HG03108 (cell line): ENCODE results near the gene PPIB.

Source experiments
- ATAC-seq: cut with Tn5 transposase; IDR thresholded peaks from one replicate; pipeline ENCODE4 v1.9.1; 2021; ENCODE audit warnings: moderate library complexity; ENCODE audit not compliant: unreplicated experiment

Gene PPIB

GRCh38 chr15:64158363-64159134, 4.3 kb downstream of the PPIB start:
- no peak for ATAC-seq

GRCh38 chr15:64157599-64158125, 5.2 kb downstream of the PPIB start:
- no peak for ATAC-seq

GRCh38 chr15:64156652-64157331, 6.0 kb downstream of the PPIB start:
- no peak for ATAC-seq

- ATAC-seq, result no peak
Measured at GRCh38 chr15:64155802-64156651, 6.8 kb downstream of the PPIB start.

- ATAC-seq, result peak; percentile 45
Measured at GRCh38 chr15:64153480-64154367, 9.1 kb downstream of the PPIB start.

- ATAC-seq, result no peak
Measured at GRCh38 chr15:64152507-64153387, 10.1 kb downstream of the PPIB start.

- ATAC-seq, result peak; percentile 6
Measured at GRCh38 chr15:64151727-64152506, 10.9 kb downstream of the PPIB start, which contains the start of gene SNX22. Gene SNX22 (plus strand): TSS chr15:64151731. CDS start chr15:64151776, 45 bp downstream.

- ATAC-seq, result no peak
Measured at GRCh38 chr15:64149893-64150578, 12.8 kb downstream of the PPIB start.

- ATAC-seq, result no peak
Measured at GRCh38 chr15:64149424-64149823, 13.4 kb downstream of the PPIB start.

- ATAC-seq, result no peak
Measured at GRCh38 chr15:64148581-64148980, 14.2 kb downstream of the PPIB start.

- ATAC-seq, result no peak
Measured at GRCh38 chr15:64148168-64148567, 14.7 kb downstream of the PPIB start.

- ATAC-seq, result no peak
Measured at GRCh38 chr15:64146885-64147681, 15.7 kb downstream of the PPIB start.

GRCh38 chr15:64146520-64146884, 16.3 kb downstream of the PPIB start:
- no peak for ATAC-seq

- ATAC-seq, result no peak
Measured at GRCh38 chr15:64146041-64146440, 16.8 kb downstream of the PPIB start.

- peak; percentile 72 for ATAC-seq
Measured at GRCh38 chr15:64144565-64145281, 18.1 kb downstream of the PPIB start.

GRCh38 chr15:64144192-64144564, 18.6 kb downstream of the PPIB start:
- ATAC-seq, result peak; percentile 8
